AG04450 (cell line): ENCODE data around the gene TARP.

Experiments used
- CTCF ChIA-PET: fragments of 300-600, 350-600 bp; formaldehyde crosslinking; extraction: SDS; loops from one replicate; lab custom pipeline; 2022; ENCODE audit warnings: antibody characterized with exemption, inconsistent platforms; lab: Charles Lee
- POLR2A ChIA-PET: fragments of 350-600 bp; formaldehyde crosslinking; extraction: SDS; loops from one replicate; lab custom pipeline; 2021; ENCODE audit warnings: antibody characterized with exemption, inconsistent platforms; lab: Yijun Ruan, JAX
- DNase-seq: peaks from one replicate; pipeline ENCODE4 v3.0.0-alpha.2; 2011; ENCODE audit warnings: low read depth, low spot score
- H3K27ac ChIP-seq: one replicate; pipeline ENCODE4 v1.5.1; 2012; ENCODE audit warnings: low read depth, low read length, control low read depth
- H3K27me3 ChIP-seq: one replicate; pipeline ENCODE4 v1.6.0; 2012; ENCODE audit warnings: low read length; ENCODE audit not compliant: control insufficient read depth, insufficient read depth
- H3K4me3 ChIP-seq: 2 replicates; pipeline ENCODE4 v1.5.1; 2011; ENCODE audit warnings: mild to moderate bottlenecking, low read depth, low read length, control low read depth
- H3K9me3 ChIP-seq: 2 replicates; pipeline ENCODE4 v1.5.1; 2012; ENCODE audit warnings: low read length; ENCODE audit not compliant: control insufficient read depth, insufficient read depth
- CTCF ChIP-seq: IDR thresholded peaks from 2 replicates; pipeline ENCODE4 v1.5.1; 2011; ENCODE audit warnings: low read depth, low read length, control low read depth, inconsistent platforms

TARP gene

DNA sequence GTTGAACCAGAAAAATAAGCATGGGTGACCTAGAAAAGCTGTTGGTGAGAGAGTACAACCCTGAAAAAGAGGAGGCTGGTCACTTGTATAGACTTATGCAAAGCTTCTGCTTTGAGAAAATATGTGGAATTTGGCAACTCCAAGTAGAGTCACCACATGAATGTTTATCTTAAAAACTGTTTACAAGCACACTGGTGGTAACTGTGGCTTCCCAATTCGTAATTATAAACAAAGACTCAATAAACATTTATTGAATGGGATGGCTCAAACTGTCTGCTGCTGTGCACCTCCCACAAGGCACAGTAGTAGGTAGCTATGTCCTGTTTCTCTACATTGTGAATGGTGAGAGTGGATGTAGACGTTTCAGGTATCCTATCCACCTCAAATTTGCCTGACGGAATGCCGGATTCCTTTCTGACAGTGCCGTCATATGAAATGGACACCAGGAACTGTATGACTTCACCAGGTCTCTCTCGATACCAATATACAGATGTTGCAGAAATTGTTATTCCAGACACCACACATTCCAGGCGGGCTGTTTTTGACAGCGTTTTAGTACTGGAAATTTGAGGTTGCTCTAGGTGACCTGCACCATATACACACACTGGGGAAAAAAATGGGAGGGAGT lies 43.4 kb upstream of the TARP start:
- Histone ChIP-seq H3K27ac (no peak overlapping the region), H3K27me3 (no peaks in the 10 kb centered on the region), H3K9me3 (no peaks in the 10 kb centered on the region), H3K4me3 (no peak overlapping the region)
- POLR2A ChIA-PET, result interaction anchor here (0.6 kb wide), 1 partner anchor 24 kb away, joined by 3 read pairs; no protein-coding TSS in a partner anchor
- DNase-seq, result no peak
- CTCF ChIA-PET, result interaction anchor here (0.9 to 10.5 kb wide), 3 partner anchors 18 to 101 kb away, joined by 6 to 114 read pairs (median 36); no protein-coding TSS in a partner anchor
- no peak for TF ChIP-seq CTCF

DNA sequence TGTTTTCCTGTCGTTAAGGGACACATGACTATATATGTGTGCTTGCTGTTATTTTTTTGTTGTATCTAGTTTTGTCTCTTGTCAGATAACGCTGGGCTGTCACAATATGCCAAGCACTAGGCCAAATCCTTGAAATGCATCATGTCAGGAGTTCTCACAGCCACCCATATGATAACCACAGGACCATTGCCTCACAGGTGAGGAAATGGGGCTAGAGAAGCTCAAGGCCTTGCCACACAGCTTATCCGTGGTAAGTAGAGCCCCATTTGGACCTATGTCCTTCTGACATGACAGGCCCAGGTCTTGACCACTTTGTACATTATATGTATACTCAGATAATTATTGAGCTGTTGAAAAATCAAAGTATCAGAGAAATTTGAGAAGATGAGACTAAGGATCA lies 42.0 kb upstream of the TARP start:
- no peak for TF ChIP-seq CTCF
- no peak overlapping the region for H3K27ac ChIP-seq
- no peak for DNase-seq
- no peaks in the 10 kb centered on the region for H3K27me3 ChIP-seq
- ChIA-PET POLR2A (no interaction called here), CTCF (interaction anchor here (1.1 to 10.5 kb wide), 3 partner anchors 20 to 100 kb away, joined by 3 to 114 read pairs (median 7); no protein-coding TSS in a partner anchor)
- no peak overlapping the region for H3K4me3 ChIP-seq
- H3K9me3 ChIP-seq, result no peaks in the 10 kb centered on the region; the same call in 1 of the 2 replicates

DNA sequence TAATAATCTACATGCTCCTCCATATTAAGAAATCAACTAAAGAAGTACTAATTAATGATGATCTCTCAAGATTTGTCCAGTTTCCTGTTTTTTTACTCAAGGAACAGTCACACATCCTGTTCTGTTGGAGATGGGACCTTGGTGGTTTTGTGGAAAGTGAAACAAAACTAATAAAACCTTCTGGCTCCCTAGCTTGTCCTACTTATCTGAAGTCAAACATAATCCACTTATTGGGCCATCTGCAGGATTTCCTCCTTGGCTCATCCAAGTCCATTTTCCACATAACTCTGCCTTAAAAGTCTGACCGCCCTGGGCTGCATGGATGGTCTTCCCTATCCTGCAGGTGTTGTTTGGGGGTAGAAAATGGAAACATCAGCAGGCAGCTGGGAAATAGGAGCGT lies 39.4 kb upstream of the TARP start:
- no peak for TF ChIP-seq CTCF
- no peak for DNase-seq
- ChIA-PET CTCF (interaction anchor here (1.4 to 4.3 kb wide), 2 partner anchors 23 to 97 kb away, joined by 5 to 29 read pairs; no protein-coding TSS in a partner anchor), POLR2A (no interaction called here)
- Histone ChIP-seq H3K9me3 (no peaks in the 10 kb centered on the region; the same call in 1 of the 2 replicates), H3K27me3 (no peaks in the 10 kb centered on the region), H3K4me3 (no peak overlapping the region), H3K27ac (no peak overlapping the region)

GRCh38 chr7:38311329-38311937 lies 38.0 kb upstream of the TARP start:
- H3K27me3 ChIP-seq, result no peaks in the 10 kb centered on the region
- peak overlapping the region; percentile 55 for H3K4me3 ChIP-seq
- no peak for TF ChIP-seq CTCF
- no peak for DNase-seq
- H3K9me3 ChIP-seq, result no peaks in the 10 kb centered on the region; the same call in 1 of the 2 replicates
- POLR2A ChIA-PET, result no interaction called here
- CTCF ChIA-PET, result interaction anchor here (0.9 to 4.3 kb wide), 4 partner anchors 9 to 95 kb away, joined by 3 to 29 read pairs (median 4); no protein-coding TSS in a partner anchor
- no peak overlapping the region for H3K27ac ChIP-seq
